Ascending aorta (tissue), 2 donors: Measurements from ENCODE around the gene IDS. TPM values are rescaled to one million over a fixed set of nuclear protein-coding genes. Genes with fewer than 3 reads are reported as not detected.
"Not testable (repeated sequence)": the region's sequence is repeated elsewhere in the genome, so short reads cannot be mapped to it uniquely, and the experiment has no call there.

Experiments used
- DNase-seq, 2 donors: peaks; one replicate each; pipeline ENCODE4 v3.0.0-alpha.2; 2019; ENCODE audit warnings: low spot score in 2 of 2
- H3K27ac ChIP-seq, 2 donors: fragments of 200-600 bp; sonication (generic); one replicate each; pipeline ENCODE4 v1.5.1; 2016 to 2017; ENCODE audit warnings: mild to moderate bottlenecking in 1 of 2
- H3K27me3 ChIP-seq: fragments of 200-600 bp; sonication (generic); one replicate; pipeline ENCODE4 v1.5.1; 2017
- H3K36me3 ChIP-seq, 2 donors: fragments of 200-600 bp; sonication (generic); one replicate each; pipeline ENCODE4 v1.5.1; 2016
- H3K4me1 ChIP-seq, 2 donors: fragments of 200-600 bp; sonication (generic); one replicate each; pipeline ENCODE4 v1.5.1; 2016 to 2017; ENCODE audit warnings: mild to moderate bottlenecking in 1 of 2
- H3K4me3 ChIP-seq, 2 donors: fragments of 200-600 bp; sonication (generic); one replicate each; pipeline ENCODE4 v1.5.1; 2016 to 2017; ENCODE audit warnings: mild to moderate bottlenecking in 1 of 2
- H3K9me3 ChIP-seq, 2 donors: fragments of 200-600 bp; sonication (generic); one replicate each; pipeline ENCODE4 v1.5.1; 2016
- CTCF ChIP-seq, 3 experiments: fragments of 200-600 bp in 2 of 3; fragments of 450-650 bp in 1 of 3; sonication (generic) in 2 of 3; IDR thresholded peaks; one replicate each; pipeline ENCODE4 v1.5.1; 2016 to 2019; ENCODE audit warnings: antibody characterized with exemption in 3 of 3, mild to moderate bottlenecking in 1 of 3, moderate library complexity in 1 of 3
- intact Hi-C: fragments of 100-400 bp; cut with DNase I; formaldehyde crosslinking; loops from one replicate; pipeline ENCODE4 v1.15.1; 2023
- total RNA-seq: library from RNA; depleted of rRNA; stranded (reverse); fragments of >200 nt; gene quantifications from one replicate; pipeline ENCODE4 v1.1.0, GENCODE V29; 2016

Gene IDS
- total RNA-seq, 1 donor from 2014 or later: 82.7 TPM

- no peaks in the 10 kb centered on the region for H3K36me3 ChIP-seq
- DNase-seq: no peak
- H3K4me1 ChIP-seq: no peaks in the 10 kb centered on the region
- no peak for TF ChIP-seq CTCF (IDR thresholded peaks at IDR 0.05)
- intact Hi-C loops: no loop called here
- no peak overlapping the region for H3K27ac ChIP-seq
- no peaks in the 10 kb centered on the region for H3K9me3 ChIP-seq
- H3K4me3 ChIP-seq: no peak overlapping the region
- no peaks in the 10 kb centered on the region for H3K27me3 ChIP-seq
Observed at GRCh38 chrX:149521438-149521837, 16.3 kb upstream of the IDS start.

- intact Hi-C loops, H3K9me3 ChIP-seq, H3K36me3 ChIP-seq, H3K27me3 ChIP-seq, H3K4me1 ChIP-seq, H3K27ac ChIP-seq, H3K4me3 ChIP-seq, DNase-seq: not testable (repeated sequence)
Observed at GRCh38 chrX:149520636-149521277, 15.7 kb upstream of the IDS start.

- DNase-seq: no peak
- Histone ChIP-seq H3K4me1 (no peaks in the 10 kb centered on the region), H3K9me3 (no peaks in the 10 kb centered on the region), H3K27me3 (no peaks in the 10 kb centered on the region), H3K36me3 (no peaks in the 10 kb centered on the region), H3K27ac (no peak overlapping the region), H3K4me3 (no peak overlapping the region)
- no peak for TF ChIP-seq CTCF (IDR thresholded peaks at IDR 0.05)
- intact Hi-C loops: no loop called here
Observed at GRCh38 chrX:149518236-149518635, 13.1 kb upstream of the IDS start.

GRCh38 chrX:149517308-149517707 lies 12.2 kb upstream of the IDS start:
- Histone ChIP-seq H3K9me3 (no peaks in the 10 kb centered on the region), H3K27ac (no peak overlapping the region), H3K4me1 (no peaks in the 10 kb centered on the region), H3K36me3 (no peaks in the 10 kb centered on the region), H3K27me3 (no peaks in the 10 kb centered on the region), H3K4me3 (no peak overlapping the region)
- DNase-seq: no peak
- intact Hi-C loops: no loop called here
- TF ChIP-seq CTCF (IDR thresholded peaks at IDR 0.05): no peak

- intact Hi-C loops: no loop called here
- H3K9me3 ChIP-seq: no peaks in the 10 kb centered on the region
- no peak overlapping the region for H3K27ac ChIP-seq
- no peaks in the 10 kb centered on the region for H3K36me3 ChIP-seq
- H3K27me3 ChIP-seq: no peaks in the 10 kb centered on the region
- no peak for TF ChIP-seq CTCF (IDR thresholded peaks at IDR 0.05)
- H3K4me3 ChIP-seq: no peak overlapping the region
- H3K4me1 ChIP-seq: no peaks in the 10 kb centered on the region
- DNase-seq: no peak
Observed at GRCh38 chrX:149516604-149517003, 11.5 kb upstream of the IDS start.

GRCh38 chrX:149515954-149516602 lies 11.0 kb upstream of the IDS start:
- intact Hi-C loops: no loop called here
- Histone ChIP-seq H3K4me1 (no peaks in the 10 kb centered on the region), H3K27me3 (no peaks in the 10 kb centered on the region), H3K27ac (no peak overlapping the region), H3K36me3 (no peaks in the 10 kb centered on the region), H3K4me3 (no peak overlapping the region), H3K9me3 (no peaks in the 10 kb centered on the region)
- no peak for TF ChIP-seq CTCF (IDR thresholded peaks at IDR 0.05)
- no peak for DNase-seq
